HG02763 (cell line): Measurements from ENCODE around the gene HSPA14.
"Not testable (repeated sequence)": the region's sequence is repeated elsewhere in the genome, so short reads cannot be mapped to it uniquely, and the experiment has no call there.

Source experiments
- ATAC-seq: cut with Tn5 transposase; IDR thresholded peaks from one replicate; pipeline ENCODE4 v1.9.1; 2021; ENCODE audit warnings: mild to moderate bottlenecking, moderate library complexity; ENCODE audit not compliant: unreplicated experiment

The HSPA14 gene, protein sequence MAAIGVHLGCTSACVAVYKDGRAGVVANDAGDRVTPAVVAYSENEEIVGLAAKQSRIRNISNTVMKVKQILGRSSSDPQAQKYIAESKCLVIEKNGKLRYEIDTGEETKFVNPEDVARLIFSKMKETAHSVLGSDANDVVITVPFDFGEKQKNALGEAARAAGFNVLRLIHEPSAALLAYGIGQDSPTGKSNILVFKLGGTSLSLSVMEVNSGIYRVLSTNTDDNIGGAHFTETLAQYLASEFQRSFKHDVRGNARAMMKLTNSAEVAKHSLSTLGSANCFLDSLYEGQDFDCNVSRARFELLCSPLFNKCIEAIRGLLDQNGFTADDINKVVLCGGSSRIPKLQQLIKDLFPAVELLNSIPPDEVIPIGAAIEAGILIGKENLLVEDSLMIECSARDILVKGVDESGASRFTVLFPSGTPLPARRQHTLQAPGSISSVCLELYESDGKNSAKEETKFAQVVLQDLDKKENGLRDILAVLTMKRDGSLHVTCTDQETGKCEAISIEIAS

DNA sequence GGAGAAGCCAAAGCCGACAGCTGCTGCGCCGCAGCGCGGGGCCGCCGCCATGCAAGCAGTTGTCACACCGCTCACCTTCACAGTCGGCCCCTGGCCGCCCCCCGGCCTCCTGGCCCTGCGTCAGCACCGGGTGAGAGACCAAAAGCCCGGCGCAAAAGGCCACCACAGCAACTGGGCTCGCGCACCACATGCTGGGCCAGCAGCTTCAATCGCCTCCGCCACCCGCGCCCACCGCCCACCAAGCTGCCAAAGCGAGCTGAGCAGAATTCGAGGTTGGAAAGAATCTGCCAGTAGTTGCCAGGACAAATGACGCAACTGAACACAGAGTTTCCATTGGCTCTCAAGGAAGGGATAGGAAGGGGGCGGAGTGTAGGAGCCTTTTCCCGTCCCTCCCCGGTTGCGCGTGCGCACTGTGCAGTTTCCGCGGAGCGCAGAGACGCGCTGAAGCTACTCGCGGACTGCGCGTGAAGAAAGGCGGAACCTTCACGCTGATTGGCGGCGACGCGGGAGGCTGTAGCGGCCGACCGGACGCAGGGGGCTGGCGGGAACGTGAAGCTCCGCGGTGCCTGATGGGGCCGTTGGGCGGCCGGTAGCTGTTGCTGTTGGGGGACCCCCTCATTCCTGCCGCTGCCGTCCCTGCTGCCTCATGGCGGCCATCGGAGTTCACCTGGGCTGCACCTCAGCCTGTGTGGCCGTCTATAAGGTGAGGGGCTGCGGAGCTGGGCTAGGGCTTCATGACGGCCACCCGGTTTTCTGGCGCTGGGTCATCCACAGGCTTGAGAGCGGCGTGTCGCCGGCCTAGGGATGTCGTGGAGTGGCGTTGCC, at the start of gene HSPA14, which contains the start of the genes CDNF and MSANTD7:
Gene HSPA14 (plus strand): TSS at position 550 of the 825 bp plus-strand sequence. CDS start 97 bp downstream, at position 647.
Gene CDNF (minus strand): TSS at position 281 of the 825 bp plus-strand sequence. CDS start 91 bp downstream, at position 190.
Gene MSANTD7 (plus strand): TSS at position 550 of the 825 bp plus-strand sequence. CDS start 3,979 bp downstream, outside the sequence.
- ATAC-seq, result peak; percentile 92

- no peak for ATAC-seq
These were observed 39.5 kb upstream of the HSPA14 start for GRCh38 chr10:14798636-14799035.

DNA sequence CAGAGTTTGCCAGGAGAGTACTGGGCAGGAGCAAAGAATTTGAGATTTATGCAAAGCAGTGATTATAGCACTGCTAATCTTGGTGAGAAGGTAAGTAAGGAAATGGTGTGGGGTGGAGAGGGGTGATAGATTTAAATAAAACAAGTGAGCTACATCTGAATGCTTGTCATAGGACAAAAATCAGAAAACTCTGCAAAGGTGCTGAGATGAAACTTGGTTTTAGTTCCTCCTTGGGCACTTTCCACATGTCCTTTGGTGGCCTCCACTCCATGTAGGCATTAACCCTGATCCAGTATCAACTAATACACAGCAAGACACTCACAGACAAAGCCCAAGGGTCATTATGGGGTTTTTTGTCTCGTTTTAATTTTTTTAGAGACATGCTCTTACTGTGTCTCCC, 37.7 kb upstream of the HSPA14 start:
- no peak for ATAC-seq

GRCh38 chr10:14801723-14802122, 36.4 kb upstream of the HSPA14 start:
- ATAC-seq, result no peak

DNA sequence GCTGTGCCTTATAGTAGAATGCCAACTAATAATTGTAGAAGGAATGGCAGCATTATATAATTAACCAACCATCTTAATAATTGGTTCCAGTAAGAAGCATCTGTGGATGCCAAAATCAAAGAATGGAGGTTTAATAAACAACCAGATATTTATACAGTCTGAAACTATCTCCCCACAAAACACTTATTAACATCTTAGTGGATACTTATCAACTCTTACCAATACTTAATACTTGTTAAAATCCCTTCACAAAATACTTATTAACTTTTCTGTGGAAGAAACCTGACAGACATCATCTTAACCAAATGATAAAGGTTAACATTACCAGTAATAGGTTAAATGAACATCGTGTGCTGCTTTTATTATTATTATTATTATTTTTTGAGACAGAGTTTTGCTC, 34.3 kb upstream of the HSPA14 start:
- no peak for ATAC-seq

- no peak for ATAC-seq
These were observed 31.8 kb upstream of the HSPA14 start for GRCh38 chr10:14806318-14806717.

- no peak for ATAC-seq
These were observed 26.8 kb upstream of the HSPA14 start for GRCh38 chr10:14810969-14811953.

GRCh38 chr10:14812271-14812670, 25.8 kb upstream of the HSPA14 start:
- ATAC-seq, result no peak

GRCh38 chr10:14815681-14816080, 22.4 kb upstream of the HSPA14 start:
- ATAC-seq, result no peak

- not testable (repeated sequence) for ATAC-seq
These were observed 21.4 kb upstream of the HSPA14 start for GRCh38 chr10:14816717-14817116.

GRCh38 chr10:14820010-14820774, 17.9 kb upstream of the HSPA14 start:
- no peak for ATAC-seq

GRCh38 chr10:14820775-14821154, 17.3 kb upstream of the HSPA14 start:
- ATAC-seq, result no peak

DNA sequence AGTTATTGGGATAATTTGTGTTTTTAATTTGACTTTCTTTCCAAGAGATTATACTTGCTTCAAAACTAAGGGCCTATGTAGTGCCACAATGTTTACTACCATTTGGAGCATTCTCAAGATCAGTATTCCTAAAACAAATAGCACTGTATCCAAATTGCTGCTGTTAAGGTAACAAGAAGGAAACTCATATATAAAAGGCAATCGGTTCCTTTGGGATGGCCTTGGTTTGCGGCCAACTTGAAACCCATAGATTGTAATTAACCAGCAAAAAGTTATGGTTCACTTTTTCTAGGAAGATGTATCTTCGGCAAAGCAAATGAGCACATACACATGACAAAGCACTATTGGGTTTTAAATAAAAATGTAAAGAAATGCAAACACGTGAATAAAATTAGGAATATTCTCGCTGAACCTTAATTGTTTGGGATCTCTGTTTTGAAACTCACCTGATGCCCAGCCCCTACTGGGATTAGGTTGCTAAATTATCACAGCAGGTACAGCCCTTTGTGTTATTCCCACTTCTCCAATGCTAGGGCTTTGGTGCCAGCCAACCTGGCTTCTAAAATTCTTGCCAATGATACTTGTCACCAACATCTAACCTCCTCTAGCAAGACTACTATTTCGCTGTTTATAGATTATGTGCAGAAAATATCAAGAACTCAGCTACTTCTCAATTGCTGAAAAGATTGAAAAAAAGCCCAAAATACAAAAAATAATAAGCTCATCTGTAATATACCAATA, 16.3 kb upstream of the HSPA14 start:
- ATAC-seq, result no peak

DNA sequence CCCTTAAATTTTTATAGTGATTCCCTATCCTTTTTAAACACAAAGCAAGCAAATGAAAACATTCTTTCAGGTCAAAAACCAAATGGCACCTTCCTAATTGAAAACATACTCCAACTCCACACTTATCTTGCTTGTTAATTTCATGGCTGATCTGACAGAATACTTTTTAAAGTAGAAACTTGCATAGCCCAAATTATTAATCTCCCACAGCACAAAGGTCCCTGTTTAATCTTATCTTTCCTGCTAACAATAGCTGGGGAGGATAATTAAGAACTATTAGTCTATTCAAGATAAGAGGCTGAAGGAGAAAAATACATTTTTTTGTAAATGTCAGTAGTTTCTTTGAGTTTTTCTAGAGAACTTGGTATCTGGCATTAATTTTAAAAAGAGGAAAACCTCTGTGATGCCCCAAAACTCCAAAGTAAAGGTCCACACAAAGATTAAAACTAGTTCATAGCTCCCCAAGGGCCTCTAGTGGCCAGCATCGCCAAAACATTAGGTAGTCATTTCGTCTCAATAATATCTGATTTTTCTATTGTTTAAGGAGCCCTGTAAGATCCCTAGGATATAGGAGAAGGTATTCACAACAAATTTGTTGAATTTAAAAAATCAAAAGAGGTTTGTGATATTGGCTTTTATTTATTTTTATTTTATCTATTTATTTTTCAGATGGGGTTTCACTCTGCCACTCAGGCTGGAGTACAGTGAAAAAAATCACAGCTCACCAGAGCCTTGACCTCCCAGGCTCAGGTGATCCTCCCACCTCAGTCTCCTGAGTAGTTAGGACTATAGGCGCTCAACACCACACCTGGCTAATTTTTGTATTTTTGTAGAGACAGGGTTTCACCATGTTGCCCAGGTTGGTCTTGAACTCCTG, 15.0 kb upstream of the HSPA14 start:
- ATAC-seq, result no peak

GRCh38 chr10:14823966-14824365, 14.1 kb upstream of the HSPA14 start:
- ATAC-seq, result no peak

GRCh38 chr10:14826076-14826829, 11.9 kb upstream of the HSPA14 start:
- no peak for ATAC-seq

DNA sequence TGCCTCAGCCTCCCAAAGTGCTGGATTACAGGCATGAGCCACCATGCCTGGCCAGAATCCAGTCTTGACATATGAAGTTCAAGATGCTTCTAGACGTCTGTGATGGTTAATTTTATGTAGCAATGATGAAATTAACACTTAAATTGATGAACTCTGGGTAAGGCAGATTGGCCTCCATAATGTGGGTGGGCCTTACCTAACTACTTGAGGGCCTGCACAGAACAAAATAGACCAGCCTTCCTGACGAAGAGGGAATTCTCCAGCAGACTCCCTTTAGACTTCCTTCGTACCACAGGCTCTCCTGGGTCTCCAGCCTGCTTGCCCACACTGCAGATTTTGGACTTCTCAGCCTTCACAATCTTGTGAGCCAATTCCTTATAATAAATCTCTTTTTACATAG, 5.0 kb upstream of the HSPA14 start:
- ATAC-seq, result no peak
